Measurements from ENCODE around the gene MFN2. TPM values are rescaled to one million over a fixed set of nuclear protein-coding genes. Genes with fewer than 3 reads are reported as not detected.

The MFN2 gene
- polyA plus RNA-seq, 1 donor from 2014 or later = 64.9 TPM

DNA sequence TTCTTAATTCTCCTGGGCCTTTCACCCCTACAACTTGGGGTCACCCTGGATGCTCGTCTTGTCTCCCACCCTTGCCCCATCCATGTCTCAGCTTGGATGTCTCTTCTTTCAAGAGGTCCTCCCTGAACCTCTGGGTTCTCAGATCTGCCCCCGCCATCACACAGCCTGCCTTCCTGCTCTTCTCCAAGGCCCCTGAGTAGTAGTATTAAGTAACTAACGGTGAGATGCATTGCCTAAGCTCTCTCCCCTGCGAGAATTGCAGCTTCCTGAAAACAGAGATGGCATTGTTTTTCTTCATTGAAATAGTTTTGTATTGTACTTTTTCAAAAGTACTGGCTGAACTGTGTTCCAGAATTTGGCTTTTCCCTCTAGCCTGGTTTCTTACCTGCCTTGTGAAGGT is 55.1 kb downstream of the MFN2 start:
- H2AFZ ChIP-seq (ENCODE audit: low read depth, low read length) = no peak overlapping the region
- no peak overlapping the region for H3K4me2 ChIP-seq (ENCODE audit: low read length)
- no peaks in the 10 kb centered on the region for H3F3A ChIP-seq (ENCODE audit: insufficient read depth, low read length, poor library complexity, severe bottlenecking)
- no peak overlapping the region for H3K27ac ChIP-seq (ENCODE audit: low read length)
- no peaks in the 10 kb centered on the region for H3K79me2 ChIP-seq (replicated peaks; ENCODE audit: insufficient read depth, low read length)
- no peaks in the 10 kb centered on the region for H4K20me1 ChIP-seq (ENCODE audit: insufficient read depth)
- H3K4me3 ChIP-seq (ENCODE audit: low read length) = no peak overlapping the region
- no peak overlapping the region for H3K9ac ChIP-seq (ENCODE audit: low read length)
- no peaks in the 10 kb centered on the region for H3K36me3 ChIP-seq (ENCODE audit: insufficient read depth, low read length)
- TF ChIP-seq TAF1 (IDR thresholded peaks at IDR 0.05; ENCODE audit: low read depth) (no peak), SMC3 (conservative IDR thresholded peaks at IDR 0.05; ENCODE audit: poor library complexity) (no peak), MXI1 (conservative IDR thresholded peaks at IDR 0.05; ENCODE audit: poor library complexity, severe bottlenecking) (no peak), EP300 (conservative IDR thresholded peaks at IDR 0.05; ENCODE audit: poor library complexity, severe bottlenecking) (no peak), RAD21 (conservative IDR thresholded peaks at IDR 0.05) (no peak), EZH2 (IDR thresholded peaks at IDR 0.05; ENCODE audit: borderline replicate concordance, insufficient read depth, low read length, poor library complexity, severe bottlenecking) (no peak), POLR2AphosphoS5 (IDR thresholded peaks at IDR 0.05) (no peak)
- TF ChIP-seq, protein P1, sequence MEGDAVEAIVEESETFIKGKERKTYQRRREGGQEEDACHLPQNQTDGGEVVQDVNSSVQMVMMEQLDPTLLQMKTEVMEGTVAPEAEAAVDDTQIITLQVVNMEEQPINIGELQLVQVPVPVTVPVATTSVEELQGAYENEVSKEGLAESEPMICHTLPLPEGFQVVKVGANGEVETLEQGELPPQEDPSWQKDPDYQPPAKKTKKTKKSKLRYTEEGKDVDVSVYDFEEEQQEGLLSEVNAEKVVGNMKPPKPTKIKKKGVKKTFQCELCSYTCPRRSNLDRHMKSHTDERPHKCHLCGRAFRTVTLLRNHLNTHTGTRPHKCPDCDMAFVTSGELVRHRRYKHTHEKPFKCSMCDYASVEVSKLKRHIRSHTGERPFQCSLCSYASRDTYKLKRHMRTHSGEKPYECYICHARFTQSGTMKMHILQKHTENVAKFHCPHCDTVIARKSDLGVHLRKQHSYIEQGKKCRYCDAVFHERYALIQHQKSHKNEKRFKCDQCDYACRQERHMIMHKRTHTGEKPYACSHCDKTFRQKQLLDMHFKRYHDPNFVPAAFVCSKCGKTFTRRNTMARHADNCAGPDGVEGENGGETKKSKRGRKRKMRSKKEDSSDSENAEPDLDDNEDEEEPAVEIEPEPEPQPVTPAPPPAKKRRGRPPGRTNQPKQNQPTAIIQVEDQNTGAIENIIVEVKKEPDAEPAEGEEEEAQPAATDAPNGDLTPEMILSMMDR (IDR thresholded peaks at IDR 0.05; ENCODE audit: poor library complexity, severe bottlenecking) = no peak
- TF ChIP-seq, protein P2, sequence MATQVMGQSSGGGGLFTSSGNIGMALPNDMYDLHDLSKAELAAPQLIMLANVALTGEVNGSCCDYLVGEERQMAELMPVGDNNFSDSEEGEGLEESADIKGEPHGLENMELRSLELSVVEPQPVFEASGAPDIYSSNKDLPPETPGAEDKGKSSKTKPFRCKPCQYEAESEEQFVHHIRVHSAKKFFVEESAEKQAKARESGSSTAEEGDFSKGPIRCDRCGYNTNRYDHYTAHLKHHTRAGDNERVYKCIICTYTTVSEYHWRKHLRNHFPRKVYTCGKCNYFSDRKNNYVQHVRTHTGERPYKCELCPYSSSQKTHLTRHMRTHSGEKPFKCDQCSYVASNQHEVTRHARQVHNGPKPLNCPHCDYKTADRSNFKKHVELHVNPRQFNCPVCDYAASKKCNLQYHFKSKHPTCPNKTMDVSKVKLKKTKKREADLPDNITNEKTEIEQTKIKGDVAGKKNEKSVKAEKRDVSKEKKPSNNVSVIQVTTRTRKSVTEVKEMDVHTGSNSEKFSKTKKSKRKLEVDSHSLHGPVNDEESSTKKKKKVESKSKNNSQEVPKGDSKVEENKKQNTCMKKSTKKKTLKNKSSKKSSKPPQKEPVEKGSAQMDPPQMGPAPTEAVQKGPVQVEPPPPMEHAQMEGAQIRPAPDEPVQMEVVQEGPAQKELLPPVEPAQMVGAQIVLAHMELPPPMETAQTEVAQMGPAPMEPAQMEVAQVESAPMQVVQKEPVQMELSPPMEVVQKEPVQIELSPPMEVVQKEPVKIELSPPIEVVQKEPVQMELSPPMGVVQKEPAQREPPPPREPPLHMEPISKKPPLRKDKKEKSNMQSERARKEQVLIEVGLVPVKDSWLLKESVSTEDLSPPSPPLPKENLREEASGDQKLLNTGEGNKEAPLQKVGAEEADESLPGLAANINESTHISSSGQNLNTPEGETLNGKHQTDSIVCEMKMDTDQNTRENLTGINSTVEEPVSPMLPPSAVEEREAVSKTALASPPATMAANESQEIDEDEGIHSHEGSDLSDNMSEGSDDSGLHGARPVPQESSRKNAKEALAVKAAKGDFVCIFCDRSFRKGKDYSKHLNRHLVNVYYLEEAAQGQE (IDR thresholded peaks at IDR 0.05; ENCODE audit: borderline replicate concordance) = no peak
- no peaks in the 10 kb centered on the region for H3K9me2 ChIP-seq (ENCODE audit: insufficient read depth, low read length)
- H3K9me3 ChIP-seq (ENCODE audit: low read length) = no peaks in the 10 kb centered on the region
- no peaks in the 10 kb centered on the region for H3K27me3 ChIP-seq (ENCODE audit: insufficient read depth, low read depth, low read length)

DNA sequence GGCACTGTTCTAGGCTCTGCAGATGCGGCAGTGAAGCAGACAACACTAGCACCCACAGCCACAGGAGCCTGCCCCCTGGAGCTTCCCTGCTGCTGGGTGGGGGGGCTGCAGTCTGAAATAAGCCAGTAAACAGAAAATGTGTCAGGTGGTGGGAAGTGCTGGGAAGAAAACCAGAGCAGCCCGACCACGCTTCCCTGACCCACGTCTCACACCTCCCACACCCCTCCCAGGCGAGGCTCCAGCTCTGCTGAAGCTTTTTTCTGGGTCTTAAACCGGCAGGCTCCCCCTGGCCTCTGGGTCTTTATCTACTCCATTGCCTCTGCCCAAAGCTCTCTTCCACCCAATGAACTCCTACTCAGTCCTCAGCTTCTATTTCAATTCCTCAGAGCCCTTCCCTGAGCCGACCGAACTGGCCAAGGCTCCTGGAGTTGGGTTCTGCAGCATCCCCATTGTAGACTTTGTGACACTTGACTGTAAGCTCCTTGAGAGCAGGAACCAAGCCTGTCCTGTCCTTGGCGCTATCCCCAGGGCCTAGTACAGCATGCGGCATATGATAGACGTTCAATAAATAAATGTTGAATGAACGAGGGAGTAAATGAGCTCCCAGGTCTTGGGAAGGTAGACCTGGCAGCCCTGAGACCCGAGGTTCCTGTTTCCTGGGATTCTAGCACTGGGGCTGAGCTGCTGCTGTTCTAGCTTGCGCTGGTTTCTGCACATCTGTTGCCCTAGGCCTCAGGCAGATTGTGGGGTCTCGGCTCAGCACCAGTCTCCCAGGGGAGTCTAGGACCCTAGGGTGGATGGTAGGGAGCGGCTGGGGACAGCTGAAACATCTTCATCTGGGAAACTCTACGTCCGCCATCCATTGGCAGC is 57.5 kb downstream of the MFN2 start:
- Histone ChIP-seq H3K9me3 (ENCODE audit: low read length) (no peaks in the 10 kb centered on the region), H3K9ac (ENCODE audit: low read length) (no peak overlapping the region), H3K4me2 (ENCODE audit: low read length) (no peak overlapping the region), H3K36me3 (ENCODE audit: insufficient read depth, low read length) (no peaks in the 10 kb centered on the region), H3K27me3 (ENCODE audit: insufficient read depth, low read depth, low read length) (no peaks in the 10 kb centered on the region), H2AFZ (ENCODE audit: low read depth, low read length) (no peak overlapping the region), H3K9me2 (ENCODE audit: insufficient read depth, low read length) (no peaks in the 10 kb centered on the region), H3F3A (ENCODE audit: insufficient read depth, low read length, poor library complexity, severe bottlenecking) (no peaks in the 10 kb centered on the region), H3K4me3 (ENCODE audit: low read length) (no peak overlapping the region), H3K79me2 (replicated peaks; ENCODE audit: insufficient read depth, low read length) (no peaks in the 10 kb centered on the region), H3K27ac (ENCODE audit: low read length) (no peak overlapping the region), H4K20me1 (ENCODE audit: insufficient read depth) (no peaks in the 10 kb centered on the region)
- TF ChIP-seq RAD21 (conservative IDR thresholded peaks at IDR 0.05) = no peak
- TF ChIP-seq MXI1 (conservative IDR thresholded peaks at IDR 0.05; ENCODE audit: poor library complexity, severe bottlenecking) = no peak

Measured in neural cell (in vitro differentiated cells).